ENCODE measurements around the gene TMEM156. TPM values are rescaled to one million over a fixed set of nuclear protein-coding genes. Genes with fewer than 3 reads are reported as not detected.

The TMEM156 gene
- total and polyA plus RNA-seq, 2 of the 4 experiments (the other 2 are of a cell fraction) = 0.53 to 0.54 TPM

DNA sequence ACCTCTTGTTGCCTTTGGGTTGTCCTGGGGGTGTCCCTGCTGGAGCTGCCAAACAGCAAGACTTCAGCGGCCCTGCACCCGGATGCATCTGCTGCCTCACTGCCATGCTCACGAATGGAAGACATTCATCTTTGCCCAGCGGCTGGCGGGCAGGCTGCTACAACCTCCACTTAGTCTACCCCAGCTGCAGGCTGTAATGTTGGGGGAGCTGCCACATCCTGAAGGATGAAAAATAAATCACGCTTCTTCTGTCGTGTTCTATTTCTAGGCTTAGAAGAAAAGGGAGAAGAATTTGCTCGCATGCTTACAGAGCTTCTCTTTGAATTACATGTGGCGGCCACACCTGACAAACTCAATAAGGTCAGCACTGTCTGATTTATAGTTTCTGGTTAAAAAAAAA lies 103.2 kb downstream of the TMEM156 start:
- H2BK5ac ChIP-seq (ENCODE audit: low read depth, low read length, poor library complexity, severe bottlenecking) = no peak overlapping the region
- no peak overlapping the region for H2BK15ac ChIP-seq (ENCODE audit: low read depth, low read length)
- H2BK20ac ChIP-seq (ENCODE audit: low read depth, low read length) = 0 out of 2 replicates have a peak overlapping the region, but pooled peaks have one; percentile 10
- H3K4me1 ChIP-seq (ENCODE audit: control insufficient read depth, insufficient read depth, low read length) = peaks cover 2% of the 10 kb centered on the region; the same call in 1 of the 2 replicates
- H2AFZ ChIP-seq (replicated peaks; ENCODE audit: low read length, poor library complexity) = no peak overlapping the region
- H3K9me1 ChIP-seq (ENCODE audit: insufficient read depth, low read length) = 0 out of 2 replicates have a peak, but pooled peaks cover 3% of the 10 kb centered on the region
- no peak overlapping the region for H3K56ac ChIP-seq (ENCODE audit: extremely low read depth, insufficient read depth, low read length)
- BruUV-seq (replicated peaks) = no TSS peak
- H3K4ac ChIP-seq (ENCODE audit: low read depth, low read length) = no peak overlapping the region
- H3K27me3 ChIP-seq (ENCODE audit: control insufficient read depth, insufficient read depth, low read length) = no peaks in the 10 kb centered on the region
- TF ChIP-seq MXI1 (IDR thresholded peaks at IDR 0.05; ENCODE audit: borderline replicate concordance, low read depth, low read length) = no peak
- TF ChIP-seq BHLHE40 (IDR thresholded peaks at IDR 0.05; ENCODE audit: low read depth, low read length) = no peak
- TF ChIP-seq CEBPB (IDR thresholded peaks at IDR 0.05; ENCODE audit: low read depth, low read length) = no peak
- no peak for TF ChIP-seq RCOR1 (IDR thresholded peaks at IDR 0.05; ENCODE audit: insufficient replicate concordance, low read length)
- TF ChIP-seq MAZ (IDR thresholded peaks at IDR 0.05; ENCODE audit: borderline replicate concordance, low read depth, low read length) = no peak
- TF ChIP-seq, protein P1, sequence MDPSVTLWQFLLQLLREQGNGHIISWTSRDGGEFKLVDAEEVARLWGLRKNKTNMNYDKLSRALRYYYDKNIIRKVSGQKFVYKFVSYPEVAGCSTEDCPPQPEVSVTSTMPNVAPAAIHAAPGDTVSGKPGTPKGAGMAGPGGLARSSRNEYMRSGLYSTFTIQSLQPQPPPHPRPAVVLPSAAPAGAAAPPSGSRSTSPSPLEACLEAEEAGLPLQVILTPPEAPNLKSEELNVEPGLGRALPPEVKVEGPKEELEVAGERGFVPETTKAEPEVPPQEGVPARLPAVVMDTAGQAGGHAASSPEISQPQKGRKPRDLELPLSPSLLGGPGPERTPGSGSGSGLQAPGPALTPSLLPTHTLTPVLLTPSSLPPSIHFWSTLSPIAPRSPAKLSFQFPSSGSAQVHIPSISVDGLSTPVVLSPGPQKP (IDR thresholded peaks at IDR 0.05; ENCODE audit: borderline replicate concordance, low read depth, low read length) = no peak
- no peak for TF ChIP-seq FOS (IDR thresholded peaks at IDR 0.05; ENCODE audit: low read depth, low read length)
- TF ChIP-seq POLR2A (IDR thresholded peaks at IDR 0.05; ENCODE audit: low read depth, low read length) = no peak
- TF ChIP-seq, protein P2, sequence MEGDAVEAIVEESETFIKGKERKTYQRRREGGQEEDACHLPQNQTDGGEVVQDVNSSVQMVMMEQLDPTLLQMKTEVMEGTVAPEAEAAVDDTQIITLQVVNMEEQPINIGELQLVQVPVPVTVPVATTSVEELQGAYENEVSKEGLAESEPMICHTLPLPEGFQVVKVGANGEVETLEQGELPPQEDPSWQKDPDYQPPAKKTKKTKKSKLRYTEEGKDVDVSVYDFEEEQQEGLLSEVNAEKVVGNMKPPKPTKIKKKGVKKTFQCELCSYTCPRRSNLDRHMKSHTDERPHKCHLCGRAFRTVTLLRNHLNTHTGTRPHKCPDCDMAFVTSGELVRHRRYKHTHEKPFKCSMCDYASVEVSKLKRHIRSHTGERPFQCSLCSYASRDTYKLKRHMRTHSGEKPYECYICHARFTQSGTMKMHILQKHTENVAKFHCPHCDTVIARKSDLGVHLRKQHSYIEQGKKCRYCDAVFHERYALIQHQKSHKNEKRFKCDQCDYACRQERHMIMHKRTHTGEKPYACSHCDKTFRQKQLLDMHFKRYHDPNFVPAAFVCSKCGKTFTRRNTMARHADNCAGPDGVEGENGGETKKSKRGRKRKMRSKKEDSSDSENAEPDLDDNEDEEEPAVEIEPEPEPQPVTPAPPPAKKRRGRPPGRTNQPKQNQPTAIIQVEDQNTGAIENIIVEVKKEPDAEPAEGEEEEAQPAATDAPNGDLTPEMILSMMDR (conservative IDR thresholded peaks at IDR 0.05; ENCODE audit: low read depth, low read length) = no peak
- TF ChIP-seq NFE2L2 (IDR thresholded peaks at IDR 0.05; ENCODE audit: low read depth, low read length) = no peak
- TF ChIP-seq, protein P3, sequence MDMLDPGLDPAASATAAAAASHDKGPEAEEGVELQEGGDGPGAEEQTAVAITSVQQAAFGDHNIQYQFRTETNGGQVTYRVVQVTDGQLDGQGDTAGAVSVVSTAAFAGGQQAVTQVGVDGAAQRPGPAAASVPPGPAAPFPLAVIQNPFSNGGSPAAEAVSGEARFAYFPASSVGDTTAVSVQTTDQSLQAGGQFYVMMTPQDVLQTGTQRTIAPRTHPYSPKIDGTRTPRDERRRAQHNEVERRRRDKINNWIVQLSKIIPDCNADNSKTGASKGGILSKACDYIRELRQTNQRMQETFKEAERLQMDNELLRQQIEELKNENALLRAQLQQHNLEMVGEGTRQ (IDR thresholded peaks at IDR 0.05; ENCODE audit: low read depth, low read length) = no peak
- TF ChIP-seq SMC3 (IDR thresholded peaks at IDR 0.05; ENCODE audit: low read depth, low read length) = no peak
- TF ChIP-seq RFX5 (IDR thresholded peaks at IDR 0.05; ENCODE audit: low read depth, low read length) = no peak
- no peak for TF ChIP-seq MAFK (IDR thresholded peaks at IDR 0.05; ENCODE audit: low read depth, low read length)
- H3K9me3 ChIP-seq (ENCODE audit: control insufficient read depth, insufficient read depth, low read length) = no peaks in the 10 kb centered on the region
- no peak overlapping the region for H3K9ac ChIP-seq (ENCODE audit: low read depth, low read length)
- H2AK5ac ChIP-seq (ENCODE audit: low read depth, low read length) = no peak overlapping the region
- H4K20me1 ChIP-seq (ENCODE audit: insufficient read depth, low read length) = no peaks in the 10 kb centered on the region
- 0 out of 4 replicates have a peak overlapping the region, but pooled peaks of 1 of the 2 experiments have one; percentile 36 for H4K8ac ChIP-seq (ENCODE audit: low read depth in 2 of 2, low read length in 2 of 2)
- 68% methylated on average over 4 of the region's 9 CpGs; no CpG with 5 or more reads in 1 of the 2 experiments for WGBS, 2 experiments (ENCODE audit: extremely low coverage in 2 of 2, insufficient read length in 1 of 2)
- H3K27ac ChIP-seq (ENCODE audit: insufficient read depth, low read length) = no peak overlapping the region
- ATAC-seq (ENCODE audit: low read depth) (no peak), DNase-seq (no peak)
- peaks cover 64% of the 10 kb centered on the region for H3K36me3 ChIP-seq (ENCODE audit: control insufficient read depth, insufficient read depth, low read length)
- intact Hi-C loops (cut with micrococcal nuclease) (no loop called here), dilution Hi-C loops (cut with HindIII; ENCODE audit: low sequenced_read_pairs, unreplicated experiment) (no loop called here), in situ Hi-C loops (cut with MboI; ENCODE audit: low sequenced_read_pairs) (no loop called here)
- H2AK9ac ChIP-seq (replicated peaks; ENCODE audit: low read depth, low read length, poor library complexity) = no peak overlapping the region
- no peak overlapping the region for H4K5ac ChIP-seq (ENCODE audit: low read depth, low read length)
- H3K79me1 ChIP-seq (ENCODE audit: low read depth in 1 of 2, low read length in 2 of 2) = peaks cover 27 to 42% of the 10 kb centered on the region in 2 experiments
- H3K18ac ChIP-seq (ENCODE audit: low read depth, low read length) = no peak overlapping the region
- no peak overlapping the region; the same call in 1 of the 2 replicates for H3K23ac ChIP-seq (ENCODE audit: low read depth, low read length)
- H3K4me2 ChIP-seq (ENCODE audit: low read depth, low read length) = no peak overlapping the region
- no peak overlapping the region for H2BK120ac ChIP-seq (ENCODE audit: low read depth, low read length)
- no peak overlapping the region for H4K91ac ChIP-seq (ENCODE audit: insufficient read depth, low read depth, low read length)
- POLR2A ChIA-PET (ENCODE audit: unreplicated experiment) = no interaction called here
- no peak overlapping the region for H3K14ac ChIP-seq (replicated peaks; ENCODE audit: low read depth, low read length)
- no peak overlapping the region for H3K4me3 ChIP-seq (ENCODE audit: insufficient read depth, low read depth, low read length)
- CTCF ChIA-PET = no interaction called here

Data from IMR-90 (cell line).